Stimulated activated naive CD8-positive, alpha-beta T cell treated with anti-CD3 and anti-CD28 coated beads, Interleukin-15, Interleukin-2, amounts not matched to agents 100 U/mL and 50 U/mL, for 24 hours (primary cell): Measurements from ENCODE around the gene SLC38A5.
A peak's percentile ranks its signal among the peaks of the same experiment; 100 is the strongest.
"Not testable (repeated sequence)": the region's sequence is repeated elsewhere in the genome, so short reads cannot be mapped to it uniquely, and the experiment has no call there.

Source experiments
- ATAC-seq: fragments of 150-1000 bp; cut with Tn5 transposase; one replicate; pipeline ENCODE4 v1.10.0; 2021
- DNase-seq: peaks from one replicate; pipeline ENCODE4 v3.0.0; 2021

SLC38A5 gene

GRCh38 chrX:48468693-48469691 lies 1.1 kb downstream of the SLC38A5 start:
- DNase-seq = peak; percentile 66
- ATAC-seq = peak; percentile 39

- ATAC-seq (peak; percentile 58), DNase-seq (peak; percentile 63)
Measured at GRCh38 chrX:48468247-48468671, 1.8 kb downstream of the SLC38A5 start.

GRCh38 chrX:48467281-48467761 lies 2.7 kb downstream of the SLC38A5 start:
- no peak for ATAC-seq
- DNase-seq = no peak

GRCh38 chrX:48466696-48467095 lies 3.4 kb downstream of the SLC38A5 start:
- ATAC-seq (no peak), DNase-seq (peak; percentile 67)

GRCh38 chrX:48465336-48465933 lies 4.6 kb downstream of the SLC38A5 start:
- DNase-seq (no peak), ATAC-seq (no peak)

- no peak for ATAC-seq
- no peak for DNase-seq
Measured at GRCh38 chrX:48461830-48462229, 8.2 kb downstream of the SLC38A5 start.

- no peak for DNase-seq
- ATAC-seq = no peak
Measured at GRCh38 chrX:48460606-48461005, 9.5 kb downstream of the SLC38A5 start.

- DNase-seq (no peak), ATAC-seq (no peak)
Measured at GRCh38 chrX:48460031-48460430, 10.0 kb downstream of the SLC38A5 start.

GRCh38 chrX:48459483-48459882 lies 10.6 kb downstream of the SLC38A5 start:
- DNase-seq = no peak
- no peak for ATAC-seq

GRCh38 chrX:48458711-48459110 lies 11.3 kb downstream of the SLC38A5 start:
- ATAC-seq (no peak), DNase-seq (no peak)

GRCh38 chrX:48456628-48457331 lies 13.3 kb downstream of the SLC38A5 start:
- ATAC-seq (no peak), DNase-seq (no peak)

GRCh38 chrX:48451708-48452107 lies 18.4 kb downstream of the SLC38A5 start:
- no peak for DNase-seq
- ATAC-seq = no peak

- no peak for ATAC-seq
- DNase-seq = no peak
Measured at GRCh38 chrX:48450076-48450475, 20.0 kb downstream of the SLC38A5 start.

GRCh38 chrX:48447201-48447600 lies 22.9 kb downstream of the SLC38A5 start:
- not testable (repeated sequence) for ATAC-seq

GRCh38 chrX:48433713-48434112 lies 36.3 kb downstream of the SLC38A5 start:
- DNase-seq, ATAC-seq: not testable (repeated sequence)

More at GRCh38 chrX:48447201-48447600, 22.9 kb downstream of the SLC38A5 start:
- not testable (repeated sequence) for DNase-seq

- not testable (repeated sequence) for ATAC-seq, DNase-seq
Measured at GRCh38 chrX:48430166-48430565, 39.9 kb downstream of the SLC38A5 start.

GRCh38 chrX:48429606-48430005 lies 40.5 kb downstream of the SLC38A5 start:
- not testable (repeated sequence) for ATAC-seq, DNase-seq

GRCh38 chrX:48427027-48427716 lies 42.9 kb downstream of the SLC38A5 start:
- ATAC-seq = peak; percentile 83
- not testable (repeated sequence) for DNase-seq

- not testable (repeated sequence) for ATAC-seq, DNase-seq
Measured at GRCh38 chrX:48411860-48412259, 58.2 kb downstream of the SLC38A5 start, which contains the start of gene SSX4B. TSS of gene SSX4B (minus strand) at chrX:48411960. CDS start at chrX:48411372, 588 bp downstream.
